HFFc6 (cell line): ENCODE results near the gene MEIS1. TPM values are rescaled to one million over a fixed set of nuclear protein-coding genes. Genes with fewer than 3 reads are reported as not detected.

ENCODE experiments used
- DNase-seq: peaks from one replicate; pipeline ENCODE4 v3.0.0-alpha.2; 2018
- H3K27ac Mint-ChIP-seq: 2 replicates; pipeline ENCODE4 v1.8.0; 2020; ENCODE audit warnings: mild to moderate bottlenecking, mixed read lengths
- H3K27me3 Mint-ChIP-seq: 2 replicates; pipeline ENCODE4 v1.8.0; 2021; ENCODE audit warnings: mild to moderate bottlenecking, moderate library complexity, mixed read lengths; ENCODE audit not compliant: insufficient read depth
- H3K36me3 Mint-ChIP-seq: 2 replicates; pipeline ENCODE4 v1.8.0; 2021; ENCODE audit warnings: low read depth, mixed read lengths
- H3K4me1 Mint-ChIP-seq: 2 replicates; pipeline ENCODE4 v1.8.0; 2020; ENCODE audit warnings: low read depth, mixed read lengths
- H3K4me3 Mint-ChIP-seq: 2 replicates; pipeline ENCODE4 v1.8.0; 2020; ENCODE audit warnings: mild to moderate bottlenecking, moderate library complexity, mixed read lengths
- H3K9me3 Mint-ChIP-seq: 2 replicates; pipeline ENCODE4 v1.8.0; 2020; ENCODE audit warnings: mild to moderate bottlenecking, mixed read lengths
- CTCF ChIP-seq: fragments of 200-600 bp; sonication (generic); IDR thresholded peaks from 2 replicates; pipeline ENCODE4 v1.5.0; 2021; ENCODE audit warnings: antibody characterized with exemption, mild to moderate bottlenecking
- total RNA-seq, 6 experiments: library from RNA; stranded (reverse); fragmentation: NEBNext Ultra II Directional; extraction: Animal tissue kit (Norgen Biotek cat#: 25700); gene quantifications; 2 replicates in 1 of 6; 3 replicates in 5 of 6; pipeline ENCODE4 v1.2.3, GENCODE V29; 2021

MEIS1 gene
- total RNA-seq, 6 experiments from 2014 or later: 69.1 to 85.4 (median 74.1) TPM

DNA sequence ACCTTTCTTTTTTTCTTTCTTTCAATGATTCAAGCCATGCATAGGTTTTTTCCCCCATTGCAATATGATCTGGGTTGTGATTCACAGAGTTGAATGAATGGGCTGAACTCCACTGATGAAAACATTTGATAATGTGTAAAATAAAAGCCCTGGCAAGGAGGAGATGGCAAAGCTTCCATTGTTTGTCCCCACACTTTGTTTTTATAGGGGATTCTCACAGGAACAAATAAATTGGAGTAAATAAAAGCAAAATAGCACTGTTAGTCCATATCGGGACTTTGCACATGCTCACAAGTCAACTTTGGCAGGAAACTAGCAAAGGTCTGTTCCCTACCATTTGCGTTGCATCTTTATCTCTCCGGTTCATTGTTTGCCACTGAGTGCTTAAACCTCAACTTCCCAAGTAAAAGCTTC lies 55.7 kb downstream of the MEIS1 start:
- TF ChIP-seq CTCF: no peak
- Mint-ChIP-seq H3K4me1 (peaks cover 67% of the 10 kb centered on the region), H3K4me3 (no peak overlapping the region), H3K36me3 (peaks cover 44% of the 10 kb centered on the region), H3K27ac (0 out of 2 replicates have a peak overlapping the region, but pooled peaks have one; percentile 43), H3K27me3 (no peaks in the 10 kb centered on the region), H3K9me3 (no peaks in the 10 kb centered on the region)
- peak; percentile 39 for DNase-seq

DNA sequence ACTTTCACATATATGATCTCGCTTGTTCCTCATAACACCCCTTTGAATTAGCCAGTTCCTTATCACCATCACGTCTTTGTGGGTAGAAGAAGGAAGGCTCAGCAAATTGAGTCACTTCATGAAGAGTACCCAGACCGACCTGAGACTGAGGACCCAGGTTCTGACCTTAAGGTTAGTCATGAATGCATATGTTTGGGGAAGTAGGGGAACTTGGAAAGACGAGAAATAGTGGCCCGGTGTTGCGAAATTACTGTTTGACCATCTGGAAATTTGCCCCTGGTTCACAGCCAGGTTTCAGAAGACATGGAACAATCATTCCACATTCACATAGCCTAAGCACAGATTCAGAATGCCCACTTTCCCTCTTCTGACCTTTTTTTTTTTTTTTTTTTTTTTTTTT lies 59.8 kb downstream of the MEIS1 start:
- Mint-ChIP-seq H3K27ac (peak overlapping the region; percentile 94), H3K4me3 (peak overlapping the region; percentile 69), H3K9me3 (no peaks in the 10 kb centered on the region), H3K27me3 (peaks cover 3% of the 10 kb centered on the region), H3K36me3 (peaks cover 47% of the 10 kb centered on the region), H3K4me1 (peaks cover 94% of the 10 kb centered on the region)
- TF ChIP-seq CTCF: no peak
- peak; percentile 66 for DNase-seq

GRCh38 chr2:66495788-66496640 lies 61.1 kb downstream of the MEIS1 start:
- H3K4me3 Mint-ChIP-seq: peak overlapping the region; percentile 69
- peak; percentile 91 for DNase-seq
- peaks cover 47% of the 10 kb centered on the region for H3K36me3 Mint-ChIP-seq
- H3K27ac Mint-ChIP-seq: peak overlapping the region; percentile 94
- H3K4me1 Mint-ChIP-seq: peaks cover 86% of the 10 kb centered on the region
- peaks cover 3% of the 10 kb centered on the region for H3K27me3 Mint-ChIP-seq
- H3K9me3 Mint-ChIP-seq: no peaks in the 10 kb centered on the region
- TF ChIP-seq CTCF: peak; percentile 71

- H3K4me1 Mint-ChIP-seq: peaks cover 81% of the 10 kb centered on the region
- H3K36me3 Mint-ChIP-seq: peaks cover 42% of the 10 kb centered on the region
- H3K4me3 Mint-ChIP-seq: peak overlapping the region; percentile 69
Observed at GRCh38 chr2:66496670-66497420, 61.9 kb downstream of the MEIS1 start.

More at GRCh38 chr2:66496670-66497420, 61.9 kb downstream of the MEIS1 start:
- no peaks in the 10 kb centered on the region for H3K9me3 Mint-ChIP-seq
- TF ChIP-seq CTCF: no peak
- DNase-seq: no peak
- peaks cover 3% of the 10 kb centered on the region for H3K27me3 Mint-ChIP-seq
- peak overlapping the region; percentile 94 for H3K27ac Mint-ChIP-seq
